Thyroid gland (tissue), 4 donors: Measurements from ENCODE around the gene HELZ. TPM values are rescaled to one million over a fixed set of nuclear protein-coding genes. Genes with fewer than 3 reads are reported as not detected.

Experiments used
- DNase-seq, 2 donors: peaks; one replicate each; pipeline ENCODE4 v3.0.0-alpha.2; 2019
- H3K27ac ChIP-seq, 3 donors: fragments of 200-600 bp; sonication (generic); 1 replicate in 2 of 3; 2 replicates in 1 of 3; pipeline ENCODE4 v1.5.1; 2016 to 2019; ENCODE audit warnings: mild to moderate bottlenecking in 1 of 3, moderate library complexity in 1 of 3
- H3K27me3 ChIP-seq: fragments of 200-600 bp; sonication (generic); one replicate; pipeline ENCODE4 v1.5.1; 2019
- H3K36me3 ChIP-seq, 2 donors: fragments of 200-600 bp; sonication (generic); one replicate each; pipeline ENCODE4 v1.5.1; 2016 to 2019
- H3K4me1 ChIP-seq, 2 donors: fragments of 200-600 bp; sonication (generic); one replicate each; pipeline ENCODE4 v1.5.1; 2017 to 2019
- H3K4me3 ChIP-seq, 3 donors: fragments of 200-600 bp; sonication (generic); replicated peaks in 1 of 3; 1 replicate in 2 of 3; 2 replicates in 1 of 3; pipeline ENCODE4 v1.5.1; 2016; ENCODE audit warnings: mild to moderate bottlenecking in 1 of 3
- H3K9me3 ChIP-seq: fragments of 200-600 bp; sonication (generic); one replicate; pipeline ENCODE4 v1.5.1; 2017
- CTCF ChIP-seq, 6 experiments: fragments of 200-600 bp in 3 of 6; fragments of 450-650 bp in 3 of 6; sonication (generic) in 3 of 6; IDR thresholded peaks; one replicate each; pipeline ENCODE4 v1.5.1; 2016 to 2019; ENCODE audit warnings: antibody characterized with exemption in 6 of 6, mild to moderate bottlenecking in 2 of 6, inconsistent platforms in 1 of 6, moderate library complexity in 1 of 6
- POLR2A ChIP-seq, 2 donors: fragments of 450-650 bp; IDR thresholded peaks; one replicate each; pipeline ENCODE4 v1.6.1; 2017; ENCODE audit warnings: antibody characterized with exemption in 2 of 2, mild to moderate bottlenecking in 2 of 2, moderate library complexity in 1 of 2
- WGBS, 2 donors: methylation state at CpG; one replicate each; pipeline ENCODE4 v1.1.5; 2017; 5-methylcytosine and 5-hydroxymethylcytosine counted together
- intact Hi-C: fragments of 100-400 bp; cut with DNase I; formaldehyde crosslinking; loops from one replicate; pipeline ENCODE4 v1.15.1; 2023
- total RNA-seq, 4 donors: library from RNA; depleted of rRNA; stranded (reverse); fragments of >200 nt; gene quantifications; one replicate each; pipeline ENCODE4 v1.2.3, GENCODE V29; 2016

Gene HELZ
- total RNA-seq, 4 donors from 2014 or later: 63.4 to 134 (median 88.2) TPM

DNA sequence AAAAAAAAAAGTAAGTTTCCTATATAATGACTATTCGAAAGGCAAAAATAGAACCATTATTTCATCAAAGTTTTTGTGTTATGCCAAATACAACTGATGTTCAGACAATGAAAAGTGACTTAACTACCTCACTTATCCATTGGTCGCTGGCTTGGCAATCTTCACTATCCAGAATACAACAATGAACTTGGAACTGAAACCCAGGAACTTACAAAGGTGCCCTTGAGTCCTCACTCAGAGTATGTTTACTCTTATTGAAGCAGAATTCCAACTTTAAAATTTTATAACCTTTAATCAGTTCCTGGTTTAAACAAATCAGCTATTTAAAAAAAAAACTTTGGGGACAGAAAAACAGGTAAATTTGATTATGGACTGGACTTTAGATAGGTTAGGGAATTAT lies 34.1 kb downstream of the HELZ start:
- intact Hi-C loops: no loop called here
- H3K36me3 ChIP-seq: no peaks in the 10 kb centered on the region
- H3K27me3 ChIP-seq: no peaks in the 10 kb centered on the region
- H3K4me3 ChIP-seq: no peak overlapping the region
- H3K27ac ChIP-seq: no peak overlapping the region
- no peaks in the 10 kb centered on the region for H3K9me3 ChIP-seq
- TF ChIP-seq CTCF (IDR thresholded peaks at IDR 0.05): no peak
- no peak for TF ChIP-seq POLR2A (IDR thresholded peaks at IDR 0.05)
- WGBS, 2 donors: 93% methylated on average over 2 of the region's 2 CpGs
- DNase-seq: no peak
- H3K4me1 ChIP-seq: peaks cover 0 to 3% of the 10 kb centered on the region in 2 donors

DNA sequence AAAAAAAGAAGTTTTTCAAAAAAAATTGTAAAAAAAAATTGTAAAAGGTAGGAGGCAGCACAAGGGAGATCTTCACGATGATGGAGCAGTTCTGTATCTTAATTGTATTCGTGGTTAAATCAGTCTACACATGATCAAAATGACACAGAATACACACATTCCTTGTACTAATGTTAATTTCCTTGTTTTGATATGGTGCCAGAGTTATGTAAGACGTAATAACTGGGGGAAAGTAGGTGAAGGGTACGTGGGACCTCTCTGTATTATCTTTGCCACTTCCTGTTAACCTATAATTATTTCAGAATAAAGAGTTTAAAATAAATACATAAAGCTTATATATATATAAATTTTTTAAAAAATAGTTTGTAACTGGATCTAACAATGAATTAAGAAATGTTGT lies 36.8 kb downstream of the HELZ start:
- TF ChIP-seq POLR2A (IDR thresholded peaks at IDR 0.05) (no peak), CTCF (IDR thresholded peaks at IDR 0.05) (no peak)
- Histone ChIP-seq H3K4me3 (no peak overlapping the region), H3K4me1 (peaks cover 0 to 3% of the 10 kb centered on the region in 2 donors), H3K9me3 (no peaks in the 10 kb centered on the region), H3K27me3 (no peaks in the 10 kb centered on the region), H3K27ac (no peak overlapping the region), H3K36me3 (no peaks in the 10 kb centered on the region)
- DNase-seq: no peak
- intact Hi-C loops: no loop called here
- 73 to 79% methylated on average over 4 of the region's 4 CpGs for WGBS, 2 donors

GRCh38 chr17:67203818-67204217 lies 41.2 kb downstream of the HELZ start:
- H3K36me3 ChIP-seq: peaks cover 5 to 10% of the 10 kb centered on the region in 2 donors
- intact Hi-C loops: no loop called here
- TF ChIP-seq POLR2A (IDR thresholded peaks at IDR 0.05): no peak
- TF ChIP-seq CTCF (IDR thresholded peaks at IDR 0.05): no peak
- H3K27me3 ChIP-seq: no peaks in the 10 kb centered on the region
- no peak for DNase-seq
- H3K9me3 ChIP-seq: no peaks in the 10 kb centered on the region
- H3K27ac ChIP-seq: no peak overlapping the region
- peaks cover 0 to 3% of the 10 kb centered on the region in 2 donors for H3K4me1 ChIP-seq
- H3K4me3 ChIP-seq: no peak overlapping the region

GRCh38 chr17:67202503-67202902 lies 42.5 kb downstream of the HELZ start:
- intact Hi-C loops: no loop called here
- WGBS, 2 donors: 93 to 96% methylated on average over 1 of the region's 1 CpG

More at GRCh38 chr17:67202503-67202902, 42.5 kb downstream of the HELZ start:
- H3K4me3 ChIP-seq: no peak overlapping the region
- no peaks in the 10 kb centered on the region for H3K4me1 ChIP-seq
- no peaks in the 10 kb centered on the region for H3K27me3 ChIP-seq
- H3K36me3 ChIP-seq: peaks cover 5 to 10% of the 10 kb centered on the region in 2 donors
- no peaks in the 10 kb centered on the region for H3K9me3 ChIP-seq
- no peak for TF ChIP-seq POLR2A (IDR thresholded peaks at IDR 0.05)
- TF ChIP-seq CTCF (IDR thresholded peaks at IDR 0.05): no peak
- no peak for DNase-seq
- H3K27ac ChIP-seq: no peak overlapping the region
